NCI-H2081 treated with DMSO at 0.1 percent for 48 hours (cell line): Measurements from ENCODE around the gene COL19A1.
"Not testable (repeated sequence)": the region's sequence is repeated elsewhere in the genome, so short reads cannot be mapped to it uniquely, and the experiment has no call there.

Experiments
- DNase-seq: peaks from one replicate; lab custom pipeline; 2025; lab: John Stamatoyannopoulos, UW

Gene COL19A1

GRCh38 chr6:69866770-69867638 is 648 bp downstream of the COL19A1 start:
- DNase-seq, result no peak

- no peak for DNase-seq
Measured at GRCh38 chr6:69867639-69867976, 1.3 kb downstream of the COL19A1 start.

- DNase-seq, result no peak
Measured at GRCh38 chr6:69868252-69868804, 2.0 kb downstream of the COL19A1 start.

GRCh38 chr6:69868961-69869360 is 2.6 kb downstream of the COL19A1 start:
- DNase-seq, result no peak

GRCh38 chr6:69871107-69871506 is 4.8 kb downstream of the COL19A1 start:
- DNase-seq, result no peak

- DNase-seq, result no peak
Measured at GRCh38 chr6:69873291-69873690, 6.9 kb downstream of the COL19A1 start.

GRCh38 chr6:69875715-69876114 is 9.4 kb downstream of the COL19A1 start:
- DNase-seq, result no peak

GRCh38 chr6:69878795-69879194 is 12.4 kb downstream of the COL19A1 start:
- DNase-seq, result no peak

GRCh38 chr6:69880601-69881000 is 14.2 kb downstream of the COL19A1 start:
- no peak for DNase-seq

- DNase-seq, result no peak
Measured at GRCh38 chr6:69881322-69882151, 15.2 kb downstream of the COL19A1 start.

GRCh38 chr6:69883551-69883950 is 17.2 kb downstream of the COL19A1 start:
- no peak for DNase-seq

- no peak for DNase-seq
Measured at GRCh38 chr6:69884231-69884630, 17.9 kb downstream of the COL19A1 start.

- no peak for DNase-seq
Measured at GRCh38 chr6:69887026-69887425, 20.7 kb downstream of the COL19A1 start.

GRCh38 chr6:69887714-69888345 is 21.5 kb downstream of the COL19A1 start:
- DNase-seq, result no peak

GRCh38 chr6:69888482-69889233 is 22.3 kb downstream of the COL19A1 start:
- no peak for DNase-seq

GRCh38 chr6:69889234-69889974 is 23.0 kb downstream of the COL19A1 start:
- not testable (repeated sequence) for DNase-seq

GRCh38 chr6:69892561-69892960 is 26.2 kb downstream of the COL19A1 start:
- DNase-seq, result not testable (repeated sequence)

- DNase-seq, result not testable (repeated sequence)
Measured at GRCh38 chr6:69893266-69893665, 26.9 kb downstream of the COL19A1 start.

- no peak for DNase-seq
Measured at GRCh38 chr6:69894578-69895347, 28.4 kb downstream of the COL19A1 start.

- DNase-seq, result no peak
Measured at GRCh38 chr6:69895396-69895795, 29.0 kb downstream of the COL19A1 start.
